Mammary microvascular endothelial cell (primary cell): Measurements from ENCODE around the gene TREX2. TPM values are rescaled to one million over a fixed set of nuclear protein-coding genes. Genes with fewer than 3 reads are reported as not detected.

Source experiments
- total RNA-seq: library from RNA; depleted of rRNA; stranded (reverse); fragments of >200 nt; gene quantifications from 2 replicates; pipeline ENCODE4 v1.2.3, GENCODE V29; 2015

Gene TREX2, protein sequence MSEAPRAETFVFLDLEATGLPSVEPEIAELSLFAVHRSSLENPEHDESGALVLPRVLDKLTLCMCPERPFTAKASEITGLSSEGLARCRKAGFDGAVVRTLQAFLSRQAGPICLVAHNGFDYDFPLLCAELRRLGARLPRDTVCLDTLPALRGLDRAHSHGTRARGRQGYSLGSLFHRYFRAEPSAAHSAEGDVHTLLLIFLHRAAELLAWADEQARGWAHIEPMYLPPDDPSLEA
- total RNA-seq, result 2.2 TPM in 1 of 2 replicates, not detected in the other

GRCh38 chrX:153445856-153446635 lies at the start of gene TREX2:
Gene TREX2, minus strand, starts transcription at chrX:153446056. Its CDS starts 626 bp downstream, at chrX:153445430.

DNA sequence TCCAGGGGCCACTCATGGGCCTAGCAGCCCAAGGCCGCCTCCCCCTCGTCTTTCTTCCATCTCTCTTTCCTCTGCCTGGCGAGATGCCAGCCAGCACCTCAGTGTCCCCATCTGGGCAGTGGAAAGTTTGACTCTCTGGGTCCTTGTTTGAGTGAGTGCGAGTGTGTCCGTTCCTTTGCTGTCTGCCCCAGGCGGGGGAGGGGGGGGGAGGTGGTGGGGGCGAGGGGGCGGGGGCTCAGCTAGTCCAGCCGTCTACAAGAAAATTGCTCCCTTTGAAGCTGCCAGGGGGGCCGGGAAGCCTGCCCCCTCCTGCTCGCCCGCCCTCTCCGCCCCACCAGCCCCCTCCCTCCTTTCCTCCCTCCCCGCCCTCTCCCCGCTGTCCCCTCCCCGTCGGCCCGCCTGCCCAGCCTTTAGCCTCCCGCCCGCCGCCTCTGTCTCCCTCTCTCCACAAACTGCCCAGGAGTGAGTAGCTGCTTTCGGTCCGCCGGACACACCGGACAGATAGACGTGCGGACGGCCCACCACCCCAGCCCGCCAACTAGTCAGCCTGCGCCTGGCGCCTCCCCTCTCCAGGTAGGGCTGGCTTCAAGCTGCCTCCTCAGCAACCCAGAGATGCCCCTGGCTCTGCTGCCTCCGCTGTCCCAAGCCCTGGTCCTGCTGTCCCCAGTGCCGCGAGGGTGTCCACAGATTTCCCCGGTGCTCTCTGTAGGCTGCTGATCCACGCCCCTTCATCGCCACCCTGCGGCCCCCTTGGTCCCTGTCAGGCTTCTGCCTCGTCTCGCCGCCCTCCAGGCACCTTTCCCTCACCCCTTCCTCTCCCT lies 48.9 kb upstream of the TREX2 start, which contains the start of gene BGN:
BGN (plus strand) TSS at position 440 of the 821 bp plus-strand sequence. CDS start 9,652 bp downstream, outside the sequence.

GRCh38 chrX:153470411-153471363 lies 24.8 kb upstream of the TREX2 start, which contains the start of gene HAUS7:
Gene HAUS7, minus strand, starts transcription at chrX:153470576. Its CDS starts 19 bp downstream, at chrX:153470557.

GRCh38 chrX:153411255-153411987 lies 34.4 kb downstream of the TREX2 start, which contains the start of gene ZFP92:
Gene ZFP92, plus strand, starts transcription at chrX:153411472. Its CDS starts 6,851 bp downstream, at chrX:153418323.

DNA sequence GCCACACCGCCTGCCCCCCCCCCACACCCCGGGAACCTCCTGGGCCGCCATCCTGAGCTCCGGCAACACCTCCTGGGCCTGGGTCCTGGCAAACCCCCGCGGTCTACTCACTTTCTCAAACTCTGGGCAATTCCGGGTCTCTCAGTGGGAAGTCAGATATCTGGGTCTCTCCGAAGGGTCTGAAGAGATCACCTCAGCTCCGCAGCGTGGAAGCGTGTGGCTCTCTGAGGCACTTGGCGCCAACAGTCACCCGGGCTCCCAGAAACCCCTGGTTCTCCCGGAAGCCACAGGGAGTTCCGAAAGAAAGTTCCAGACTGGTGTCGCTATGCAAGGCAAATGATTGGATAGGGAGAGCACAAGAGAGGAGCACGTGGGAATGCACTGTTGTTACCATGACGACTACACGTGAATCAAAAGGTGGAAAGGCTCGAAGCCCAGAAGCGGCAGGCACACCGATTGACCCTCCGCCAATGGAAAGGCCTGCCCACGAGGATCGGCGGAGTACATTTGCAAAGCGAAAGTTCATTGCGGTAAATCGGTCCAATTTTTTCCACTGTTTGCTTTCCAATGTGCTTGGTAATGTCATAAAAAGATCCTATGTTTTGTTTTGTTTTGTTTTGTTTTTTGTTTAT lies 44.6 kb downstream of the TREX2 start, which contains the start of gene PNMA6E:
PNMA6E (minus strand) TSS at position 218 of the 632 bp plus-strand sequence. CDS start 2,501 bp downstream, outside the sequence.

Other genes with a start within 250 kb of the TREX2 start
- gene PNMA6F, start 124.3 kb downstream of the TREX2 start, total RNA-seq, result not detected in 2 replicates
- gene ZNF275, start 111.9 kb downstream of the TREX2 start, total RNA-seq, result 3.3 and 4.4 TPM in 2 replicates
- not detected in 2 replicates for gene PNMA6E, start 44.7 kb downstream of the TREX2 start, total RNA-seq
- 0.07 and 0.10 TPM in 2 replicates for gene ZFP92, start 34.6 kb downstream of the TREX2 start, total RNA-seq
- 34.5 and 42.4 TPM in 2 replicates for gene HAUS7, start 24.5 kb upstream of the TREX2 start, total RNA-seq
- gene BGN, start 48.9 kb upstream of the TREX2 start, total RNA-seq, result 6.0 and 7.2 TPM in 2 replicates
- gene ATP2B3, start 71.6 kb upstream of the TREX2 start, total RNA-seq, result not detected in 2 replicates
- gene CCNQ, start 153.1 kb upstream of the TREX2 start, total RNA-seq, result 46.2 and 47.6 TPM in 2 replicates
- gene DUSP9, start 201.1 kb upstream of the TREX2 start, total RNA-seq, result not detected in 2 replicates
- gene PNCK, start 227.8 kb upstream of the TREX2 start, total RNA-seq, result not detected in 2 replicates
- gene SLC6A8, start 241.9 kb upstream of the TREX2 start, total RNA-seq, result 1.4 and 2.0 TPM in 2 replicates